HG03571 (cell line): ENCODE measurements around the gene GCNT4.

Experiments used
- ATAC-seq: cut with Tn5 transposase; IDR thresholded peaks from one replicate; pipeline ENCODE4 v1.9.1; 2021; ENCODE audit not compliant: unreplicated experiment

GCNT4 gene

DNA sequence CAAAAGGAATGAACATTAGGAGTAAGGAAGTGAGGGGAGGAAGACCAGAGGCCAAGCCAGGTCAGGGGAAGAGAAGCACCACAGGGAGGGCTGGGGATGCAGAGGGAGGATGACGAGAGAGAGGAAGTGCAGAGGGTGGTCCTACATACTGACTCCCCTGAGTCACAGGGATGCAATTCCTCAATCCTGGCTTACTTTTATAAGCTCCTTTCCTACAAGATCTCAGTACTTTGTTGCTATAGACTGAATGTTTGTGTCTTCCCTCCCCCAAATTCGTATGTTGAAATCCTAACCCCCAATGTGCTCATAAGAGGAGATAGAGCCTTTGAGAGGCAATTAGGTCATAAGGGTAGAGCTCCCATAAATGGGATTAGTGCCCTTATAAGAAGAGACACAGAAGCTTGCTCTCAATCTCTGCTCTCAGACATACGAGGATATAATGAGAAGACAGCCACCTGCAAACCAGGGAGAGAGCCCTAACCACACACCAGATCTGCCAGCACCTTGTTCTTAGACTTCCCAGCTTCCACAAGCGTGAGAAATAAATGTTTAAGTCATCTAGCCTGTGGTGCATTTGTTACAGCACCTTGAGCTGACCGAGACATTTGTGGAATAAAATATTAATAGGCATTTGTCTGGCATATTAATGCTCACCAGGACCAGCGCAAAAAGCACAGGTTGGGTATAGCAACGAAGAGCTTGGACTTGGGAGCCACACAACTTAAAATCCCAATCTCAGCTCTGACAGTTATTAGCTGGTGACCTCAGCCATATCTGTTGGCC, 33.4 kb downstream of the GCNT4 start:
- ATAC-seq, result no peak

- no peak for ATAC-seq
Measured at GRCh38 chr5:75017971-75018370, 34.4 kb downstream of the GCNT4 start.

DNA sequence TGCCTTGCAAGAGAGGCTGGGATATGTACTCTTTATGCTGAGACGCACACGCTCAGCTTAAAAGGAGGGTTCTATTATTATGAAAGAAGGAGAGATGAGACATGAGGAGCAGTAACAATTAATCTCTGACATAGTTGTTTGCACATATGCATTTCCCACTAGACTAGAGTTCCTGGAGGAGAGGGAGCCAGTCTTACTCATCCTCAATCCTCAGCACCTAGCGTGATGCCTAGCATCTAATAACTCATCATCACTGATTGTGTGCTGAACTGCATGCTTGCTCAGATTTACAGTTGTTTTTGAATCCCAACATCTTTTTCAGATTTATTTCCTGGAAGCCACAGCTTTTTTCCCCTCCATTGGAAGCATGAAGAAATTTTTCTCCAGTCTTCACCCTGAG, 35.5 kb downstream of the GCNT4 start:
- no peak for ATAC-seq

- ATAC-seq, result no peak
Measured at GRCh38 chr5:75012748-75013147, 39.6 kb downstream of the GCNT4 start.

DNA sequence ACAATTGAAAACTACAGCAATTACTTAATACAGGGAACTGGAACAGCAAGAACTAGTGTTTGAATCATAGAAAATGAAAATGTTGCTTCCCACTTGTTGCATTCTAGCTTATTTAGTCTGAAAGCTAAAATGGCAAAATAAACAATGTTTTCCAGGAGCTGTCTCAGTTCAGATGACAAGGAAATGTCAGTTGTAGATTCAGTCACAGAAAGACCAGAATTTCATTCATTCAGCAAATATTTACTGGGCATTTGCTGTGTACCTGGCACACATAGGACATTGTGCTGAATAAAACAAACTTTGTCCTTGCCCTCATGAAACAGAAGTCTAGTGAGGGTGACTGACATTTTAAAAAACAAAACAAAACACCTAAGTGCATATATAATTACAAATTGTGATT, 41.5 kb downstream of the GCNT4 start:
- ATAC-seq, result no peak

- no peak for ATAC-seq
Measured at GRCh38 chr5:75009556-75010345, 42.6 kb downstream of the GCNT4 start.

GRCh38 chr5:75006865-75007822, 45.2 kb downstream of the GCNT4 start:
- no peak for ATAC-seq

DNA sequence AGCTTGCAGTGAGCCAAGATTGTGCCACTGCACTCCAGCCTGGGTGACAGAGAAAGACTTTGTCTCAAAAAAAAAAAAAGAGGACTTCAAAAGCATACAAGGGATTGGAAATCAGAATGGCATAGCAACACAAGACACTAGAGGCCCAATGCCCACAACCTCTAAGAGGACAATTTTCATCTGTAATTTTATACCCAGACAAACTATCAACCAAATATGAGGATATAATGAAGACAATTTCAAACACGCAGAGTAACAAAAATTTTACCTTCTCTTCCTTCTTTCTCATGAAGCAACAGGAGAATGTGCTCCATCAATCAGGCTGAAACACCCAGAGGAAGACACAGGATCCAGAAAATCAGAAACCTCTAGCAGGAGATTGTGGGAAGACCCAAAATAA, 46.8 kb downstream of the GCNT4 start:
- no peak for ATAC-seq
